ENCODE measurements around the gene SLC25A36. TPM values are rescaled to one million over a fixed set of nuclear protein-coding genes. Genes with fewer than 3 reads are reported as not detected.

Gene SLC25A36
- total and polyA plus RNA-seq, 2 of the 4 experiments (the other 2 are of a cell fraction), result 31.3 to 76.7 TPM

- Histone ChIP-seq H3K4me1 (ENCODE audit: control insufficient read depth, insufficient read depth, low read length) (no peaks in the 10 kb centered on the region), H3K36me3 (ENCODE audit: control insufficient read depth, insufficient read depth, low read length) (no peaks in the 10 kb centered on the region), H3K9me1 (ENCODE audit: insufficient read depth, low read length) (no peaks in the 10 kb centered on the region), H3K9me3 (ENCODE audit: control insufficient read depth, insufficient read depth, low read length) (no peaks in the 10 kb centered on the region), H4K91ac (ENCODE audit: insufficient read depth, low read depth, low read length) (no peak overlapping the region), H2BK5ac (ENCODE audit: low read depth, low read length, poor library complexity, severe bottlenecking) (no peak overlapping the region), H3K4ac (ENCODE audit: low read depth, low read length) (no peak overlapping the region), H4K5ac (ENCODE audit: low read depth, low read length) (no peak overlapping the region), H2AFZ (replicated peaks; ENCODE audit: low read length, poor library complexity) (peak overlapping the region; percentile 73), H2BK15ac (ENCODE audit: low read depth, low read length) (no peak overlapping the region), H2BK120ac (ENCODE audit: low read depth, low read length) (no peak overlapping the region), H3K18ac (ENCODE audit: low read depth, low read length) (no peak overlapping the region), H2AK5ac (ENCODE audit: low read depth, low read length) (no peak overlapping the region), H3K4me2 (ENCODE audit: low read depth, low read length) (no peak overlapping the region), H4K20me1 (ENCODE audit: insufficient read depth, low read length) (no peaks in the 10 kb centered on the region), H3K4me3 (ENCODE audit: insufficient read depth, low read depth, low read length) (no peak overlapping the region), H4K8ac (ENCODE audit: low read depth in 2 of 2, low read length in 2 of 2) (no peak overlapping the region), H3K9ac (ENCODE audit: low read depth, low read length) (no peak overlapping the region), H2BK20ac (ENCODE audit: low read depth, low read length) (no peak overlapping the region), H3K23ac (ENCODE audit: low read depth, low read length) (no peak overlapping the region), H3K56ac (ENCODE audit: extremely low read depth, insufficient read depth, low read length) (no peak overlapping the region), H3K14ac (replicated peaks; ENCODE audit: low read depth, low read length) (no peak overlapping the region), H3K79me1 (ENCODE audit: low read depth in 1 of 2, low read length in 2 of 2) (no peaks in the 10 kb centered on the region), H3K27ac (ENCODE audit: insufficient read depth, low read length) (no peak overlapping the region), H2AK9ac (replicated peaks; ENCODE audit: low read depth, low read length, poor library complexity) (no peak overlapping the region), H3K27me3 (ENCODE audit: control insufficient read depth, insufficient read depth, low read length) (peaks cover 7% of the 10 kb centered on the region)
- 0% methylated on average over 2 of the region's 13 CpGs; no CpG with 5 or more reads in 1 of the 2 experiments for WGBS, 2 experiments (ENCODE audit: extremely low coverage in 2 of 2, insufficient read length in 1 of 2)
- intact Hi-C loops (cut with micrococcal nuclease) (loop anchor here (1.0 kb wide), 1 partner anchor 181 kb away; no protein-coding TSS in a partner anchor), dilution Hi-C loops (cut with HindIII; ENCODE audit: low sequenced_read_pairs, unreplicated experiment) (no loop called here), in situ Hi-C loops (cut with MboI; ENCODE audit: low sequenced_read_pairs) (no loop called here)
- peak; percentile 44 for DNase-seq
- BruUV-seq (replicated peaks), result no TSS peak
- ChIA-PET CTCF (interaction anchor here (0.6 to 2.1 kb wide), 9 partner anchors 11 to 181 kb away, joined by 3 to 16 read pairs (median 3); no protein-coding TSS in a partner anchor), POLR2A (ENCODE audit: unreplicated experiment) (no interaction called here)
- peak; percentile 95 for ATAC-seq (ENCODE audit: low read depth)
- TF ChIP-seq MAFK (IDR thresholded peaks at IDR 0.05; ENCODE audit: low read depth, low read length), result peak; percentile 35; the same call in 1 of the 2 replicates
- no peak for TF ChIP-seq CEBPB (IDR thresholded peaks at IDR 0.05; ENCODE audit: low read depth, low read length)
- peak; percentile 74 for TF ChIP-seq CTCF (conservative IDR thresholded peaks at IDR 0.05; ENCODE audit: low read depth, low read length)
- TF ChIP-seq MAZ (IDR thresholded peaks at IDR 0.05; ENCODE audit: borderline replicate concordance, low read depth, low read length), result no peak
- no peak for TF ChIP-seq MXI1 (IDR thresholded peaks at IDR 0.05; ENCODE audit: borderline replicate concordance, low read depth, low read length)
- TF ChIP-seq USF2 (IDR thresholded peaks at IDR 0.05; ENCODE audit: low read depth, low read length), result no peak
- no peak for TF ChIP-seq RCOR1 (IDR thresholded peaks at IDR 0.05; ENCODE audit: insufficient replicate concordance, low read length)
- TF ChIP-seq RFX5 (IDR thresholded peaks at IDR 0.05; ENCODE audit: low read depth, low read length), result no peak
- no peak for TF ChIP-seq BHLHE40 (IDR thresholded peaks at IDR 0.05; ENCODE audit: low read depth, low read length)
- TF ChIP-seq RAD21 (IDR thresholded peaks at IDR 0.05; ENCODE audit: low read length), result peak; percentile 59
- no peak for TF ChIP-seq NFE2L2 (IDR thresholded peaks at IDR 0.05; ENCODE audit: low read depth, low read length)
- TF ChIP-seq SMC3 (IDR thresholded peaks at IDR 0.05; ENCODE audit: low read depth, low read length), result peak; percentile 60
- no peak for TF ChIP-seq CHD1 (IDR thresholded peaks at IDR 0.05; ENCODE audit: low read depth, low read length)
- no peak for TF ChIP-seq FOS (IDR thresholded peaks at IDR 0.05; ENCODE audit: low read depth, low read length)
- TF ChIP-seq POLR2A (IDR thresholded peaks at IDR 0.05; ENCODE audit: low read depth, low read length), result no peak
Observed at GRCh38 chr3:141011232-141011996, 69.8 kb downstream of the SLC25A36 start.

All from IMR-90 (cell line).